T-helper 2 cell treated with Interferon-gamma antibody and Interleukin-4, amounts not matched to agents 100 ng/mL and 5 ng/mL, for 36 hours (primary cell): ENCODE results near the gene GPR15. TPM values are rescaled to one million over a fixed set of nuclear protein-coding genes. Genes with fewer than 3 reads are reported as not detected.

Experiments used
- intact Hi-C: fragments of 100-400 bp; cut with micrococcal nuclease; formaldehyde crosslinking; loops from one replicate; pipeline ENCODE4 v1.15.1; 2023
- total RNA-seq: library from RNA; stranded (reverse); gene quantifications from 2 replicates; pipeline ENCODE4 v1.2.3, GENCODE V29; 2022

The GPR15 gene
- total RNA-seq, 1 donor from 2014 or later, result 46.8 TPM

GRCh38 chr3:98529856-98530459 lies 1.8 kb upstream of the GPR15 start:
- intact Hi-C loops, result no loop called here

DNA sequence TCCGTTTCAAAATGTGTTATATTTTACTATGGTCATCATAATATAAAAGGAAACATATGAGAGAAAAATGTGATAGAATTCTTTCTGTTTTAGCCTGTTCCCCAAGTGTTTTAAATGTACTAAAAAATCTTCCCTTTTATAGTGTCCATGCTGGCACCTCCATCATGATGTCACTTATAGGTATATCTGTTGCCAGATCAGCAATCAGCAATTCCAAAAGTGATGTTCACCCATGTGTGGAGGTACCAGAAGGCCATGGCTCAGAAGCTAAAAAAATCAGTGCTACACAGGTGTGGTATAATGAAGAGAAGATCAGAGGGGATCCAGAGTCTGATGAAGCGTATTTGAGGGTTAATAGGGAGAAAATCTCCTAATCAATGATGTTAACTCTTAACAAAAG lies 1.1 kb upstream of the GPR15 start:
- intact Hi-C loops, result no loop called here

DNA sequence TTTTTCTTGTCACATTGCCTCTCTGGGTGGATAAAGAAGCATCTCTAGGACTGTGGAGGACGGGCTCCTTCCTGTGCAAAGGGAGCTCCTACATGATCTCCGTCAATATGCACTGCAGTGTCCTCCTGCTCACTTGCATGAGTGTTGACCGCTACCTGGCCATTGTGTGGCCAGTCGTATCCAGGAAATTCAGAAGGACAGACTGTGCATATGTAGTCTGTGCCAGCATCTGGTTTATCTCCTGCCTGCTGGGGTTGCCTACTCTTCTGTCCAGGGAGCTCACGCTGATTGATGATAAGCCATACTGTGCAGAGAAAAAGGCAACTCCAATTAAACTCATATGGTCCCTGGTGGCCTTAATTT lies 478 bp downstream of the GPR15 start:
- intact Hi-C loops, result no loop called here

DNA sequence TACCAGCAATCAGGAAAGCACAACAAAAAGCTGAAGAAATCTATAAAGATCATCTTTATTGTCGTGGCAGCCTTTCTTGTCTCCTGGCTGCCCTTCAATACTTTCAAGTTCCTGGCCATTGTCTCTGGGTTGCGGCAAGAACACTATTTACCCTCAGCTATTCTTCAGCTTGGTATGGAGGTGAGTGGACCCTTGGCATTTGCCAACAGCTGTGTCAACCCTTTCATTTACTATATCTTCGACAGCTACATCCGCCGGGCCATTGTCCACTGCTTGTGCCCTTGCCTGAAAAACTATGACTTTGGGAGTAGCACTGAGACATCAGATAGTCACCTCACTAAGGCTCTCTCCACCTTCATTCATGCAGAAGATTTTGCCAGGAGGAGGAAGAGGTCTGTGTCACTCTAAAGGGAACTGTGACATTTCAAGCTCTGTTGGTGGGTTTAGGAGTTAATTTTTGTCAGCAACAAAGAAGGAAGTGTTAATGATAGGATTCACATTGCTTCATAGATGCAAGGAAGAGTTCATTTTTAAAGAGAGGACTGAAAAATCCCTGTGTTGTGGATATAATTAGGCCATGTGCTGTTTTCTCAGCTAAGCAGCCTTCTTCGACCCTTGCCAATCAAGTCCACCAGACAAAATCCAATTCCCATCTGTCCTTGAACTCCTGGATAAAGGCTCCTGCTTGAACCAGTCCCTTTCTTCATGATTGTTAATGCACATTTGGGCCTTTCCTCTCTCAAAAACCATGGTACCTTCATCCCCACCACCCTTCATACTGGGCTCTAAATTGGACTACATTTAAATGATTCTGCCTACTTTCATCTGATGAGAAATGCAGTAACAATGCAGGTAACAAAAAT lies 1.2 kb downstream of the GPR15 start:
- intact Hi-C loops, result no loop called here

DNA sequence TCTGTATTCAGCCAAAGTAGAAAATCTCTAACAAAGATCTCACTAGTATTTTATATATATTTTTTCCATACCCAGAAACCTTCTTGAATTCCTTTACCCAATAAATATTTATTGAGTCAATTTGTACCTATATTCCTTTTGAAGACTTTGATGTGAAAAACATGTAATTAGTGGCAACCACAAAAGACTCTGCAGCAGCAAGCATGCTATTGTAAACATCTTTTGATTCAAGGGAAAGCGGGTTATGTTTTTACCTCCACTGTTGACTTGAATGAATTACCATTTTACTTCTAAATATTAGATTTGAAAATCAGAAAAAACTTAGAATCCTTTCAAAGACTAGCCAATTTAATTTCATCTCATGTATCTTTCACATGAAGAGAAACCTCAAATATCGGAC lies 2.4 kb downstream of the GPR15 start:
- intact Hi-C loops, result no loop called here

DNA sequence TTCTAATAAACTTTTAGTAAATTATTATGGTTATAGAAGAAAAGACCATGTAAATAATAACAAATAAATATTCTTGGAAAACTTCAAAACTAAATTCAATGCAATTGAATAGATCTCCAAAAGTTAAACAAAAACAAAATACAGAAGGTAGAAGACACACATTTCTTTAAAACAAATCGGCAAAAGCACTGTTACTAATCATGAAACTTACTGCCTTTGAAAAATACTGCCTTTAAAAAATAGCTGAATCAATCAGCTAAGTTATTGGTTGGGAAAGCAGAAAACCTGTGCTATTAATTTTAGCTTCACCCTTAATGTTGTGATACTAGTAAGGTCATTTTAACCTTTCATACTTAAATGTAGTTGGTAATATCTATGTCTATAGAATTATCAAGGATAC lies 3.0 kb downstream of the GPR15 start:
- intact Hi-C loops, result no loop called here

DNA sequence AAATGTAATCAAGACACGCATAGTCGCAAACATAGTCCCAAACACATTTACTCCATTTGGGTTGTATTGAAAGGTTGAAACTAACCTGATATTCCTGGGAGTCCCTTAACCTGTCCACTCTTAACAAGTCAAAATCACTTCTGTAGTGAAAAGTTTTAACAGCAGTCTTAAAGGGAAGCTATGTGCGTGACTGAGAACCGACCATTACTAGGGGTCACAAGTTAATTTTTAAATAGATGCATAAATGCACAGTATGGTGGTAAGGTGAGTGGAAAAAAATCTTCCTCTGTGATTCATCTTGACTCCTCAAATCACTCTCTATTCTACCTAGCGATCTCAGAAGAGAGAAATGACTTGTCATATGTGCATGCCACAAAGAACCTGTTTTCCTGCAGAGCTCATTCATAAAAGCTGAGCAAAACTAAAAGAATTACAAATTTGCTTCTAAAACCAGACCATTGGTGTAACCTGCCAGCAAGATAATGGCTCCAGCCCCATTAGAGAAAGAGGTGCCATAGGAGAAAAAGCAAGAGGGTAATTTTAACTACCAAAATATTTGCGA lies 4.8 kb downstream of the GPR15 start:
- intact Hi-C loops, result loop anchor here (1.0 to 2.0 kb wide), 2 partner anchors 14 to 20 kb away; partner anchors contain the start of gene CLDND1

DNA sequence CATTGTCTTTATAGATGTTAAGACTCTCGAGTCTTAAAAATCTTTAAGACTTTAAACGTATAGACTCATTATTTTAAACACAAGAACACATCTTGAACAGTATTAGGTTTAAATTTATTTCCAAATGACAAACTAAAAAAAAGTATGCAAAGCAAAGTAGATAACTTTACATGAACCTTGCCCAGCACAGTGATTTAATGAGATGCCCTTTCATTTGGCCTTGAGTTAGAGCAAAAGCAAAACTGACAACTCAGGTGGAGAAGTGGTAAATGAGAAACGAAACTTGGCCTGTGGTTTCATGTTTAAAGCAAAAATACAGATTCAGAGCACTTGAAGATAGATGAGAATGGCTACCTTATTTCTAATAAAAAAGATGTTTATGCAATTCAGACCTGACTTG lies 8.6 kb downstream of the GPR15 start:
- intact Hi-C loops, result loop anchor here (1.0 kb wide), 3 partner anchors 17 to 22 kb away; no protein-coding TSS in a partner anchor

DNA sequence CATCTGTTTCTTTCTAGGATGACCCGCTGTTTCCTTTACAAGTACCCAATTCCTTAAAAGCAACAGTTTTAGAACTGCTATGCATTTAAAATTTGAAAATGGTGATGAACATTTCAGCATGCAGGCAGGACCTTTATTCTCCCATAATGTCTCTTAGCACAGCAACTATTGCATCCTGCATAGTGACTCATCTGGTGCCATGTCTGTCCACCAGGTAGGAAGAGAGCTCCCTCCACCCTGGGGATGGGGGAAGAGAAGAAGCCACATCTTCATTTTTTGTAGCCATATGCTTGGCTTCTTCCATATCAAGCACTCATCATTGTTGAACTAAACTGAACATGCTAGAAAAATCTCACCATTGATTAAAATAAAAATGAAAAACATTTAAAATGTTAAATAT lies 9.9 kb downstream of the GPR15 start:
- intact Hi-C loops, result no loop called here

GRCh38 chr3:98542623-98543022 lies 10.8 kb downstream of the GPR15 start:
- intact Hi-C loops, result no loop called here

- intact Hi-C loops, result loop anchor here (1.0 kb wide), 1 partner anchor 10 kb away; no protein-coding TSS in a partner anchor
Observed at GRCh38 chr3:98545940-98546339, 14.2 kb downstream of the GPR15 start.

DNA sequence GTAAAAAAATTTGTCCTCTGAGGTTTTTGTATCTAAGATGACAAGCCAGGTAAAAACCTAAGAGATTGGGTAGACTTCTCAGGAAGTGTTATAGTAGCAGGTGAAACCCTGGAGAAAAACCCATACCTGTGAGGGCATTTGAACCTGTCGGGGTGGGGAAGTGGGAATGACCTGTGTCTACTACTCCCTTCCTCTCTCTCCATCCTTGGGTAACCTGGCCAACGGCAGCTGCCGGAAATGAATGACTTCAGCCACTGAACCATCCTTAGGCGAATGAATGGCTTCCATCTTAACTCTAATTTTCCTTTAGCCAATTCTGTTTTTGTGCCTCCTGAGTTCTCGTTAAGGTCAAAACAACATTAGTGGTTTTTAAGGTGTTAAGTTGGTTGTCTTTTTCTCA lies 16.8 kb downstream of the GPR15 start:
- intact Hi-C loops, result no loop called here

DNA sequence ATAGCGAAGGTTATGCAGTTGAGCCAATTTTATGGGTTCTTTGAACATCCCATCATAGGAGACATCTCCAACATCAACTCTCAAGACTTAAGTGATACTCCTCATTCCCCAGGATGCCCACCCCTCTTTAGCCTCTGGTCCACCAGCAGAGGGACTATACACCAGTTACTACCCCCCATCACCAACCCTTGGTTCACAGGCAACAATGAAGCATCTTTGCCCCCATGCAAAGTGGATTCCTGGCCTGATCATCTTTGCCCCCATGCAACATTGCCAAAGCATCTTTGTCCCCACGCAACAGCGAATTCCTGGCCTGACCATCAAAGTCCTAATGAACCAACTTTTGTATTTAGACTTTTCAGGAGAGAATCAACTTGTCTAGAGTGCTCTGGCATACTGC lies 19.1 kb downstream of the GPR15 start:
- intact Hi-C loops, result loop anchor here (10.0 kb wide), 1 partner anchor 726 kb away; the partner anchor contains the start of gene CRYBG3

GRCh38 chr3:98551236-98551635 lies 19.5 kb downstream of the GPR15 start:
- intact Hi-C loops, result loop anchor here (10.0 kb wide), 1 partner anchor 726 kb away; the partner anchor contains the start of gene CRYBG3

GRCh38 chr3:98551754-98552153 lies 20.0 kb downstream of the GPR15 start:
- intact Hi-C loops, result loop anchor here (10.0 kb wide), 1 partner anchor 727 kb away; the partner anchor contains the start of gene CRYBG3

DNA sequence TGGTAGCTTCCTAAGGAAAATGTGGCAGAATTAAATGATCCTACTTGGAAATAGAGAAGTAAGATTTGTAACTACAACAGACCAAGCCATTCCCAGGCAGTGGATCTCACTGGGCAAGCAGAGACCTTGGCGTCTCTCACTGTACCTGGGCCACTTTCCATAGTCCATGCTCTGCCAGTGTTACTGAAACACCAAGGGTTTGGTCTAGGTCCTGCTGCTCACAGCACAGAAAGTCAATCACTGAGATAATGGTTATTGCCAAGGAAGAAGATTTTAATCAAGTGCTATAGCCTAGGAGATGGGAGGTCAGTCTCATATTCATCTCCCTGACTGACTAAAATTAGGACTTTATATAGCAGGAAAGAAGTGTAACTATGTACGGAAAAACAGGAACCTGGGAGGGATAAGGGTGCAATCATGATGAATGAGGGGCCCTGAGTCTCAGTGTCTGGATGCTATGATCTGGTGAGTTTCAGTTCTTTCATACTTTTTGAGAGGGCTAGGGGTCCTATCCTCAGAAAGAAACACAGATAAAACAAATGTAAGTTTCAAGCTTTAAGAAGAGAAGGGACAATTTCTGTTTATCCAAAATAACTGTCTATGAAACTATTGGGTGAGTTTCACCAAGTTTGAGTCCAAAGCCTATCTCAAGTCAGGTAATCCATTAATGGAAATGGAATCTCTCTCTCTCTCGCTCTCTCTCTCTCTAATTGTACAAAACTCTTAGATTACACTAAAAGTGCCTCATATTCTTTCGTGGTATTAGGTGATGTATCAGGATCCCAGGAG lies 20.6 kb downstream of the GPR15 start:
- intact Hi-C loops, result loop anchor here (10.0 kb wide), 1 partner anchor 728 kb away; the partner anchor contains the start of gene CRYBG3

DNA sequence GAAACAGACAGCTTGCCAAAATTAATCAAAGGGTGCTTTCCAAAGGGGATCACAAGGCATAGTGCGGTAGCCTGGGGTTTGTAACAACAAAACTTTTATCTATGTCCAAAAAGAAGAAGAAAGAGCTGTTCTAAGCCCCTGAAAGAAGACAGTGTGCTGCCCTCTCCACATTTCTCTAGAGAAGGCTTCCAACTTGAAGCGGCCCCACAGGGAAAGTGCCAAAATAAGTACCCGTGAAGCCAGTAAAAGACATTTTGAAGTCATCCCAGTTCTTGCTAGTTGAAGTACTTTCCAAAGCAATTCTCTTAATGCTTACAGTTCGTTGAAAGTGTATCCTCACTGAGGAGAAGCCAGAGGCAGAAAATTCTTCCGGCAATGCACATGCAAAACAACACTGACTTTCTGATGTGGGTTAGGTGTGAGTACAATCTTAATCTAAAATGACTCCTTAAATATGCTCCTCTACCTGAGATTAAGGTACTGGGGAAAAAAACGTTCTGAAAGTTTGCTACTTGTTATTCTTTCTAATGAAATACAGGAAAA lies 21.3 kb downstream of the GPR15 start:
- intact Hi-C loops, result loop anchor here (10.0 kb wide), 1 partner anchor 728 kb away; the partner anchor contains the start of gene CRYBG3

GRCh38 chr3:98553753-98554152 lies 22.0 kb downstream of the GPR15 start:
- intact Hi-C loops, result loop anchor here (10.0 kb wide), 1 partner anchor 729 kb away; the partner anchor contains the start of gene CRYBG3

DNA sequence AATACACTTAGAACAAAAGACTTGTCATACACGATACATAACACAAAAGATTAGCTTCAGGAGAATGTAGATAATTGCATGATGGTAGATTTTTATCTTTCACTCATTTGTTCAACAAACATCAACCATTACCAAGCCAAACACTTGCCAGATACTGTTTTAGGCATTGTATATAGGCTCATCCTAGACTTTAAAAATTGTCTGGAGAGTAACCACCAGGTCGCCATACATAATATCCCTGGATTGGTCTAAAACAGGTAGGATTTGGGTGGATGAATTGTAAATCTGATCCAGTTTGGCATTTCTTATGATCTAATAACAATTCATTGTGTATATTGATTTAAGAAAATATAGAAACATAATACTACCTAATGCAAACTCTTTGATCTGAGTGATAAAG lies 22.8 kb downstream of the GPR15 start:
- intact Hi-C loops, result loop anchor here (10.0 kb wide), 1 partner anchor 730 kb away; the partner anchor contains the start of gene CRYBG3

DNA sequence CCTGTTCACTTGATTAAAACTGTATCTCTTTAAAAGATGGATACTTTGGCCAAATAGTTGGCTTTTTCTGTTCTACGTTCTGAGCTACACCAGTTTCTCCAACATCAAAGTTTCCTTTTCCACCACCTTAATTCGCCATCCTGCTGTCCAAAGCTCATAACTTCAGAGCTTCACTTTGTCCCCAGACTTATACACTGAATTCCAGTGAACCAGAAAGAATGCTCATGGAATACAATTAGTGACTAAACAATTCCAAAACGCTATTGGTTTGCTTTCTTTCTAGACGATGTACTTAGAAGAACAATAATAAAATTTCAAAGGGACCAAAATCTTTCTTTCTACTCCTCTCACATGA lies 23.2 kb downstream of the GPR15 start:
- intact Hi-C loops, result loop anchor here (5.0 to 10.0 kb wide), 2 partner anchors 730 to 1847 kb away; partner anchors contain the start of genes CRYBG3, LNP1 and TOMM70
